ENCODE data around the gene ITGB1BP2.
"Not testable (repeated sequence)": the region's sequence is repeated elsewhere in the genome, so short reads cannot be mapped to it uniquely, and the experiment has no call there.

The ITGB1BP2 gene

DNA sequence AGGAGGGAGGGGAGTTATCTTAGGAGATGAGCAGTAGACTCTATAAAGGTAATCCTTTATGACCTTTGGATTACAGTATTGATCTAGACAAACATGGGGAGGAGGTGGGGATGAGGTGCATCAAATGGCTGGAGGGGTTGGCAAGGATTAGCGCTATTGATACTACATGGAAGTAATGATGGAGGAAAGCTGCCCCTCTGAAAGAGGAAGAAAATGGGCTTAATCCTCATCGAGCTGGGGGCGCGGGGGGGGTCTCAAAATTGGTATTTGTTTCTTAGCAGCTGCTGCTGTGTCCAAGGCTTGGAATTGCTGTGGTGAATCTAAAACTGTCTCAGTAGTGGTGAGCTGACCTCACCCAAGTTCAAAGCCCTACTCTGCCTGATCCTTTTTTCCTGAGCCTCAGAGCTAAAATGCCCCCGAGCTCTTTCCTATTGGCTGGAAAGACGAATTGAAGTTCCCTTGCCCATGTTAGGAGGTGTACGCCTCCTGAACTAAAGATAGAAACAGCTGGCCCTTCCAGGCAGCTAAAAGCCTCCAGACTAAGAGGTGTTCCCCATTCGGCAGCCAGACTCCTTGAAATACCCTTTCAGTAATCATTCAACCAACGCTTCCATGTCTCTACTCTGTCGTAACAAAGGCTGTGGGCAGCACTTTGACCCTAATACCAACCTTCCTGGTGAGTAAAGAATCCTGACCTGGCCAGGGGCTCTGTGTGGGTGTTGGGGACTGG, at the start of gene ITGB1BP2:
Gene ITGB1BP2 (plus strand): TSS at position 556 of the 730 bp plus-strand sequence. CDS start 57 bp downstream, at position 613.
- DNase-seq = peak in 1 of 2 experiments; percentile 22

DNA sequence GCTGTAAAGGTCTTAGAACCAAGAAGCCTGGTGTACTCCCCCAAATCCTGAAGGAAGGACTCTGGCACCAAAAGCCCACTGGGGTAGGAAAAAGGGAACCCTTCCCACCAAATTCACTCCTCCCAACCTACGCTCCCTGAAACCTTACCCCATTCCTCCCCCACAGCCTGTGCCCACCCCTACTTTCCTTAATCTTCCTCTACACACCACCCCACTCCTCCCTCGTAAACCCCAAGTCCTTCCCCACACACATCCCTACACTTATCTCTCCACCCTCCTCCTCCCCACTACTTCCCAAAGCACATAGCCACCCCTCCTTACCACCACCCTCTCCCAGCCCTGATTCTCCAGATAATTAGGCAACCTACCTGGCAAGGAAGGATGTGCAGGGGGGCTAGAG, 49.3 kb upstream of the ITGB1BP2 start:
- no peak for DNase-seq

DNA sequence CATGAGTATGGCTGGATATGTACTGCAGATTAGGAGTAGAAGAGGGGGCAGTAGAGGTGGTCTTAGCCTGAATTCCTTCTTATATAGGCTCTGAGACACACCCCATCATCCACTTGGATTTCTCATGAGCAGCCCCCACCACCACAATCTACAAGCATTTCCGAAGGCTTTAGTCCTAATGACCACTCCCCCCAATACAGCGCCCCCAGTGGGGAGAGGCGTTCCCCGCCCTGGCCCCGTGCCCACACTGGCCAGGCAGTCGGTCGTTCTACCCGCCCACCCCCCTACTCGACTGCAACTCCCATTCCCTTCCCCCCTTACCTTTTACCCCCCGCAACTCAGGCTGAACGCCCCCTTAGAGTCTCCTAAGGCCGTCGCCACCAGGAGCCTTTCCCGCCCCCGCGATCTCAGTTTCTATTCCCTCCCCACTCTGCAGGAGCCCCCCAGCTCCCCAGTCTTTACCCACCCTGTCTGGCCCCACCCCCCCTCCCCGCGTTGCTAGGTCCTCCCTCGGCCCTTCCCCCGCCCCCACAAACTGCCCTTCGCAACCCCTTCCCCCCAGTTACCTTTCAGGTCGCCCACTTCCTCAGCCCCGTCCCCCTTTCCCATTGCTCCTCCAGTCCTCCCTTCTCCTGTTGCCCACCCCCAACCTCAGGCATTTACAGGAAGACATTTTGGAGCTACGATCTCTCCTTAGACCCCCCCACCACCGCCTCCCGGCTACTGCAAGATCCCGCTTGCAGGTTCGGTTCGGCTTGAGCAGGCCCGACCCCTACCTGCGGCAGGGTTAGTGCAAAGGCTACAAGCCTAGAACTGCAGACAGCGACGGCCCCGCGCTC, 48.1 kb upstream of the ITGB1BP2 start:
- peak; percentile 45 to 57 for DNase-seq

DNA sequence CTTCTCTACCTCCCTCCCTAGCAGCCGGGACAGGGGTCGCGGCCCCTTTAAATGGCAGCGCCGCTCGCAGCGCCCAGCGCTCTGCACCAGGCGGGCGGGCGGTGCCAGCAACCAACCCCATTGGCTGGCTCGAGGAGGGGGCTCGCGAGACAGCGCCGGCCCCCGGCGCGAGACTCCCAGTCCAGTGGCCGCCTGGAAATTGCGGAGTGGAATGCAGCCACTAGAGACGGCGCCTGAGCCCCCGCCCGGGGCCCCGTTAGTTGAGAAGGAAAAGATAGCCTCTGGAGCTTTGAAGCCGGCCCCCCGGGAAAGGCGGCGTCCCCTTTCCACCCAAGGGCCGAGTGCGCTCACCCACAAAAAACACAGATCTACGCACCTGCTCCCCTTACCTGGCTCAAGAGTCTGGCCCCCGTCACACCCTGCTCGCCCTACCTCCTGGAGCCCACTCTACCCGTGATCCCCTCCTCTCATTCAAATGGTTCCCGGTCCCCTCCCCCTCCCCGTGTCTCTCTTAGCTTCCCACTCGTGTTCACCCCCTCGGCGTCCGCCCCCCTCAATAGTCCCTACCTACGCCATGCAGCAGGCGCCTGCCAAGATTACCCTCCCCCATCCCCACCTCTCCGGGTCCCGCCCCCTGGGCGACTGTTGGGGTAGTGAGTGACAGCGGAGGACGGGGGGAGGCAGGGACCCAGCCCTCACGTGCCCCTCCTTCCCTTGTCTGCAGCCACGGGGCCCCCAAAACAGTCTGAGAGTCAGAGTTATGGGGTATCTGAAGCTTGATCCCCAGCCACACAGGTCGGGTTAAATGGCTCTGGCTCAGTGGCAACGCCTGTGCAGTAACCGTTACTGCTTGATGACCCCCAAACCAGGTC, 47.2 kb upstream of the ITGB1BP2 start, which contains the start of gene ZMYM3:
Gene ZMYM3 (minus strand): TSS at position 49 of the 872 bp plus-strand sequence. CDS start 885 bp downstream, outside the sequence.
- DNase-seq = peak; percentile 80 to 85

DNA sequence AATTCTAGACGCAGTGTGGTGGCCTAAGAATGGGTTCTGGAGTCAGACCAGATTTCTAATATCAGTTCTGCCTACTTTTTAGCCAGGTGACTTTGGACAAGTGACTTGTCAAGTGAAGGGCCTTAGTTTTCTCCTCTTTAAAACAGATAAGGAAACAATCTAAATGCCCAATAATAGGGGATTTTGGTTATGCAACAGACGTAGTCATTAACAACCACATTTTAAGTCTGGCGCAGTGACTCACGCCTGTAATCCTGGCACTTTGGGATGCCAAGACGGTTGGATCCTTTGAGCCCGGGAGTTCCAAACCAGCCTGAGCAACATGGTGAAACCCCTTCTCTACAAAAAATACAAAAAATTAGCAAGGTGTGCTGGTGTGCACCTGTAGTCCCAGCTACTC, 45.5 kb upstream of the ITGB1BP2 start:
- DNase-seq = no peak

DNA sequence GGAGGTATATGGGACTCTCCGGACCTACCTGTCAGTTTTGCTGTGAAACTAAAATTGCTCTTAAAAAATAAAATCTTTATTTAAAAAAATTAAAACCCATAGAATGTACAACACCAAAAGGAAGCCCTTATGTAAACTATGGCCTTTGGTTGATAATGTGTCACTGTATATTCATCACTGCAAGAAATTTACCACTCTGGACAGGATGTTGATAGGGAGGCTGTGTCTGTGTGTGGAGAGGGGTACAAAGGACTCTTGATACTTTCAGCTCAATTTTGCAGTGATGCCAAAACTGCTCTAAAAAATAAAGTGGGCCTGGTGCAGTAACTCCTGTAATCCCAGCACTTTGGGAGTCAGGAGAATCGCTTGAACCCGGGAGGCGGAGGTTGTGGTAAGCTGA, 44.7 kb upstream of the ITGB1BP2 start:
- no peak for DNase-seq

DNA sequence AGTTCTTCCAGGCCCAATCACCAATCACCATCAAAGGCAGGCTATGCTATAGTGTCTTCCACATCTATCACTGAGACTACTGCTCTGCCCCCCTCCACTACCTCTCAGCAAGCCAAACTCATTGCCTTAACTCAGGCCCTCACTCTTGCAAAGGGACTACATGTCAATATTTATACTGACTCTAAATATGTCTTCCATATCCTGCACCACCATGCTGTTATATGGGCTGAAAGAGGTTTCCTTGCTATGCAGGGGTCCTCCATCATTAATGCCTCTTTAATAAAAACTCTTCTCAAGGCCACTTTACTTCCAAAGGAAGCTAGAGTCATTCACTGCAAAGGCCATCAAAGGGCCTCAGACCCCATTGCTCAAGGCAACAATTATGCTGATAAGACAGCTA, 32.9 kb upstream of the ITGB1BP2 start:
- not testable (repeated sequence) for DNase-seq

DNA sequence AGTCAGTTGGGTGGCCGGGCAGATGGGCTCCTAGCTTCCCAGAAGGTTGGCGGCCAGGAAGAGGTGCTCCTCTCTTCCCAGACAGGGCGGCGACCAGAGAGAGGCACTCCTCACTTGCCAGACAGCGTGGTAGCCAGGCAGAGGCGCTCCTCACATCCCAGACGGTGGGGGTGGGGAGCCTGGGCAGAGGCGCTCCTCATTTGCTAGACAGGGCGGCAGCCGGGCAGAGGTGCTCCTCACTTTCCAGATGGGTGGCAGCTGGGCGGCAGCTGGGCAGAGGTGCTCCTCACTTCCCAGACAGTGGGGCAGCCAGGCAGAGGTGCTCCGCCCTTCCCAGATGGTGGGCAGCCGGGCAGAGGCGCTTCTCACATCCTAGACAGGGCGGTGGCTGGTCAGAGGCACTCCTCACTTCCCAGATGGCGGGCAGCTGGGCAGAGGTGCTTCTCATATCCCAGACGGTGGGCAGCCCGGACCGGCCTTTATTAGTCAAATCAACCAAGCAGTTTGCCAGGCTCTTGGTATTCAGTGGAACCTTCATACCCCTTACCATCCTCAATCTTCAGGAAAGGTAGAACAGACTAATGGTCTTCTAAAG, 31.7 kb upstream of the ITGB1BP2 start:
- DNase-seq = no peak

DNA sequence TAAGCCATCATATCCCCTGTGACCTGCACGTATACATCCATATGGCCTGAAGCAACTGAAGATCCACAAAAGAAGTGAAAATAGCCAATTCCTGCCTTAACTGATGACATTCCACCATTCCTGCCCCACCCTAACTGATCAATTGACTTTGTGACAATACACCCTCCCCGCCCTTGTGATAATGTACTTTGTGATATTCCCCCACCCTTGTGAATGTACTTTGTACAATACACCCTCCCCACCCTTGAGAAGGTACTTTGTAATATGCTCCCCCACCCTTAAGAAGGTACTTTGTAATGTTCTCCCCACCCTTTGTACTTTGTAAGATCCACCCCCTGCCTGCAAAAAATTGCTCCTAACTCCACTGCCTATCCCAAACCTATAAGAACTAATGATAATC, 29.2 kb upstream of the ITGB1BP2 start:
- DNase-seq = not testable (repeated sequence)

DNA sequence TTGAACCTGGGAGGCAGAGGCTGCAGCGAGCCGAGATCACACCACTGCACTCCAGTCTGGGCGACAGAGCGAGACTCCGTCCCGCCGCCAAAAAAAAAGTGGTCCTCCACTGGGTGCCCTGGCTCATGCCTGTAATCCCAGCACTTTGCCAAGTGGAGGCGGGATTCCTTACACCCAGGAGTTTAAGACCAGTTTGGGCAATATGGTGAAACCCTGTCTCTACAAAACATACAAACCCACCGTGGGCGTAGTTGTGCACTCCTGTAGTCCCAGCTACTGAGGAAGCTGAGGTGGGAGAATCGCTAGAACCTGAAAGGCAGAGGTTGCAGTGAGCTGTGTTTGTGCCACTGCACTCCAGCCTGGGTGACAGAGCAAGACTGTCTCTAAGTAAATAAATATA, 20.2 kb upstream of the ITGB1BP2 start:
- not testable (repeated sequence) for DNase-seq

DNA sequence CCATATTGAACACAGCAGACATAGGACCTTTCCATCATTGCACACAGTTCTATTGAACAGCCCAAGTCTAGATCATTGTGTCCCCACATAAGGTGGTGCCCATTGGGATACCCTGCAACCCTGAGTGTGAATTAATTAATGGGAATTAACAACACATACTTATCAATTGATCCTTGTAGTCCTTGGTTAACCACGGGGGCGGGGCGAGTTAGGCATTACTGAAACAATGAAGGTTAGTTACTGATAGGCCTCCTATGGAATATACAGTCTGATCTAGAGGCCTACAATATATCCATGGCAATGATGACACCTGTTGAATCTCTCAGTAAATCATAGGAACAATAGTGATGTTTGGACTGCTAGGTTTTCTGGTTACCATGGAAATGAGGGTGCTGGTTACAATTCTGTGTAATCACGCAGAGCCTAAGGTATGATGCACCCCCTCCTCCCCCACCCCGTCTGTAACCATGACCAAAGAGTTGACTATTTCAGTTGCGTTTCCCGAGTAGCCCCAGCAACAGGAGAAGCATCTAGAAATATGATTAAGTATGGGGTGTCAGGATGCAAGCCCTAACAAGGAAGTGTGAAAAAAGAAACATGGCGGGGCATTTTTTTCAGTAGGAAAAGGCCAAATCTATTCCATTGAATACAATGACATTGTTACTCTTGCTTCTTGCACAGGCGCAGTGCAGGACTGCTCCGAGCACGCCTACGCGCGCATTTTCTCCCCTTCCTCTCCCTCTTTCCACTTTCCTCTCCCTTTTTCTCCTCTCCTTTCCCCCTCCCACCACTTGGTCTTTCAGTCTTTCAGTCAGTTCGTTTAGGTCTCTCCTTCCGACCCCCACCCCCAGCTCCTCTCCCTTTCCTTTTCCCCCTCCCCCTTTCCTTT, 18.8 kb upstream of the ITGB1BP2 start:
- DNase-seq = peak; percentile 67 to 70

DNA sequence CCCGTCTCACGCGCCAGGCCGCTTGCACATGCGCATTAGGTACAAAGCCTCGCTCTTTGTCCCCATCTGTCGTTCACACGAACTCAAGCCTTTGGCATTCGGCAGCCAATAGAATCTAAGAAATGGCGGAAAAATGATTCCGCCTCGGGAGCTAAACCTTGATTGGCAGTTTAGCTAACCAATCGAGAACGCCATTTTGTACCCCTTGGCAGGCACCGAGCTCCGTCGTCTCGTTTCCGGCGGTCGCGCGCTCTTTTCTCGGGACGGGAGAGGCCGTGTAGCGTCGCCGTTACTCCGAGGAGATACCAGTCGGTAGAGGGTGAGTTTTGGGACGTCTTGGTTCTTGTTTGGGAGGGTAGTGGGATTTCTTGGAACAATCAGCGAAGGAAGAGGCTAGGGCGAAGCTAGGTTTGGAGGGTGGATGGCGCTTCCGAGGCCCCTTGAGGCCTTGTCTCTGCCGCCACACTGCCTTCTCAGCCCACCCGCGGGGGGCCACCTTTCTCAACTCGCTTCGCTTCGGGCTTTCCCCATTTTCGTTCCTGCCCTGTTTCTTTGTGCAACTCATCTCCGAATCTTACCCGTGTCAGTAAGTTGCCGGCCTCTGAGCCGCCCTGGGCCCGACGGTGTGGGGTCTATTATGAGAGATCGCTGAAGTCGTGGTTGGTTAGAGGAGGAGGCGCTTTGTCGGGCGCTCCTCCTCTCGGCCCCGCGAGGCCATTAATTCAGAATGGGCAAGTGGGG, 18.0 kb upstream of the ITGB1BP2 start, which contains the start of gene NONO:
Gene NONO (plus strand): TSS at position 233 of the 741 bp plus-strand sequence. CDS start 7,003 bp downstream, outside the sequence.
- DNase-seq = peak; percentile 82 to 83

DNA sequence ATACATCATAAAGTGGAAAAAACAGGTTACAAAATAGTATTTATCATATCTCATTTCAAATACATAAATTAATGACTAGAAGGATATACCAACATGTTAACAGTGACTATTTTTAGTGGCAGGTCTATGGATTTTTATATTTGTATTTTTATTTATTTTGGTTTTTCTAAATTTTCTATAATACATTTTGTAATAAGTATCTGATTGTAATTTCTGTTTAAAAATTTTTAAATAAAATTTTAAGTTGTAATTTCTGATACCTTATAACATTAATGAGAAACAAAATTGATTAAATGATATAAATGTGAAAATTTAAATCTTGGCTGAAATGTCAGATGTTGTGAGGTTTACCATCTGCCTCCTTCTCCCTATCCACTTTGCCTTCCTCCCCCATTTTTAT, 15.6 kb upstream of the ITGB1BP2 start:
- no peak for DNase-seq

DNA sequence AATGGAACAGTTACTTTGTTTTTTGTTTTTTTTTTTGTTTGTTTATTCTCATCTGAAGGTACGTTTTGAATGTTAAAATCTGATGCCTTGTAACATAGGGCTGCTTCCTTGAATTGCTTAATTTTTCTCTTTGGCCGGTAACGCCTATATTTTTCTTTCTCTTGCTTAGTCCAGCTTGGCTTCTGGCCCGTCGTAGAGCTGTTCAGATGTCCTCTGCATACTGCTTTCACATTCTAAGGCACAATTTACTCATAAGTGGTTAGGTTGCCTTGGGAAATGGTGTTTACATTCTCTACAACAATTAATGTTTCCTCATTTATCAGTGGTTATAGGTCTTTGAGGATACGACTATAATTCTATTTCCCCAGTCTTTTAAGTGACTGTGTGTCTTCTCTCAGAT, 10.2 kb upstream of the ITGB1BP2 start:
- DNase-seq = no peak

DNA sequence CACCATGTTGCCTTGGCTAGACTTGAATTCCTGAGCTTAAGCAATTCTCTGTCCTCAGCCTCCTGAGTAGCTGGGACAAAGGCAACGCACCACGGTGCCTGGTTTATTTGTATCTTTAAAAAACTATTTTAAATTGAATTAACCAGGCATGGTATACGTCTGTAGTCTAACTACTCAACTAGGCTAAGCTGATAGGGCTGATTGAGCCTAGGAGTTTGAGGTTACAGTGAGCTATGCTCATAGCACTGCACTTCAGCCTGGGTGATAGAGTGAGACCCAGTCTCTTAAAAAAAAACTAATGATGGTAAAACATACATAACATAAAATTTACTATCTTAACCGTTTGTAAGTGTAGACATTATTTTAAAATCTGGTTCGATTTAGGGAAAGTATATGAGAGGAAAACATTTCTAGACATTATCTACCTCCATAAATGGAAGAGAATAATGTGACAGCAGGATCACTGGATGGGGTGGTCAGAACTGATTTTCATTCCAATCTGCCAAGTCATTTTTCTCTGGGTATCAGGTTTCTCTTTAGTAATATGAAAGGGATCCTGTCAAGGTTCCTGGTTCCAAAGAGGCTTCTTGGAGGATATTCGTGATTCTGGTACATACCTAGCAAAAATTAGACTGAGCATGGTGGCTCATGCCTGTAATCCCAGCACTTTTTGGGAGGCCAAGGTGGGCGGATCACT, 8.7 kb upstream of the ITGB1BP2 start:
- no peak for DNase-seq

DNA sequence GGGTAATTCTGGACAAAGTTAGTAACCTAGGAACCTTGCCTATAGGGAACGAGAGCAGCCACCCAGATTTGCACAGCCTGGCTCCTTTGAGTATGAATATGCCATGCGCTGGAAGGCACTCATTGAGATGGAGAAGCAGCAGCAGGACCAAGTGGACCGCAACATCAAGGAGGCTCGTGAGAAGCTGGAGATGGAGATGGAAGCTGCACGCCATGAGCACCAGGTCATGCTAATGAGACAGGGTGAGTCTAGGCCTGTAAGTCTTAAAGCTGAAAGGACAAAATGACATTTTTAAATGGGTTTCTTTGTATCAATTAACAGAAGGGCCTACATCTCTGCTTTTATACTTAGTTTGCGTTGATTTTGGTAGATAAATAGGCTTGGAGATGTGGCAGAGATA, 4.7 kb upstream of the ITGB1BP2 start:
- DNase-seq = no peak

DNA sequence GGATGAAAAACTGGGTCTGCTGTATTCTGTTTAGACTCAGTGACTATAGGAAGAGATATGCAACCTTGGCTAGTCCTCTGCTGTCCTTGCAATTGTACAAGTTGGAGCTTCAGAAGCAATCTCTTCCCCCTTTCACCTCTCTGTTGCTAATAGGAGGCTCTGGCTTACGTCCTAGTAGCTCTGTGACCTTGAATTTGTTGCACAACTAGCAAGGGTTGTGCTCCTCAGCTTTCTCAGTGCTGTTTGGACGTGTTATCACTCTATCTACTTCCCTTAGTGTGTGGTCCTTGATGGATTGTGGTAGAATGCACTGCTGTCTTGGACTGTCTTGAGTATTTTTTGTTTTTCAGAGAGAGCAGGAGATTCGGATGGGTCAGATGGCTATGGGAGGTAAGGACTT, 3.4 kb upstream of the ITGB1BP2 start:
- no peak for DNase-seq

DNA sequence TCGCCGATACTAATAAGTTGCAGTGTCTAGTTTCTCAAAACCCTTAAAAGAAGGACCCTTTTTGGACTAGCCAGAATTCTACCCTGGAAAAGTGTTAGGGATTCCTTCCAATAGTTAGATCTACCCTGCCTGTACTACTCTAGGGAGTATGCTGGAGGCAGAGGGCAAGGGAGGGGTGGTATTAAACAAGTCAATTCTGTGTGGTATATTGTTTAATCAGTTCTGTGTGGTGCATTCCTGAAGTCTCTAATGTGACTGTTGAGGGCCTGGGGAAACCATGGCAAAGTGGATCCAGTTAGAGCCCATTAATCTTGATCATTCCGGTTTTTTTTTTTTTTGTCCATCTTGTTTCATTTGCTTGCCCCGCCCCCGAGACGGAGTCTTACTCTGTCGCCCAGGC, 1.5 kb upstream of the ITGB1BP2 start:
- not testable (repeated sequence) for DNase-seq

DNA sequence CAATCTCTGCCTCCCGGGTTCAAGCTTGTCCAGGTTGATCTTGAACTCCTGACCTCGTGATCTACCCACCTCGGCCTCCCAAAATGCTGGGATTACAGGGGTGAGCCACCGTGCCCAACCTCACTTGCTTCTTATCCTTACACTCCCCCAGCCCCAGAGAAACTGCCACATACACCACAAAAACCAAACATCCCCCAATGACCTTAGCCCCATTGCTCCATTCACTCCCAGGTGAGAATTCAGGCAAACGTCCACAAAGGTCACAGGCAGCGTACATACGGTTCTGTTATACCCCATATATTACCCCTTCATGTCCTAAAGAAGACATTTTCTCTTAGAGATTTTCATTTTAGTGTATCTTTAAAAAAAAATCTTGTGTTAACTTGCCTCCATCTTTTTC, 1.1 kb upstream of the ITGB1BP2 start:
- DNase-seq = not testable (repeated sequence)
